OCI-LY3 (cell line): ENCODE data around the gene PCLO.

Experiments used
- H2AFZ ChIP-seq: fragments of 200-600, 300-600 bp; shearing (Covaris generic); 2 replicates; pipeline ENCODE4 v1.6.0; 2014; ENCODE audit warnings: antibody characterized with exemption, low read depth, low read length
- H3K27ac ChIP-seq: fragments of 200-600, 300-600 bp; sonication (generic); 2 replicates; pipeline ENCODE4 v1.5.1; 2014; ENCODE audit warnings: mild to moderate bottlenecking, low read length, moderate library complexity, mixed read lengths
- H3K27me3 ChIP-seq: fragments of 200-600, 300-600 bp; sonication (generic); 2 replicates; pipeline ENCODE4 v1.6.1; 2014; ENCODE audit warnings: low read depth, low read length, mixed read lengths
- H3K36me3 ChIP-seq: fragments of 200-600, 300-600 bp; sonication (generic); replicated peaks from 2 replicates; pipeline ENCODE3; 2014; ENCODE audit warnings: low read depth, low read length, mixed read lengths
- H3K4me1 ChIP-seq: fragments of 300-600, 200-600 bp; sonication (generic); 2 replicates; pipeline ENCODE4 v1.6.1; 2014; ENCODE audit warnings: low read length, mixed read lengths
- H3K4me2 ChIP-seq: fragments of 200-600, 300-600 bp; sonication (generic); 2 replicates; pipeline ENCODE4 v1.6.1; 2014; ENCODE audit warnings: low read length, mixed read lengths
- H3K4me3 ChIP-seq: fragments of 300-600, 200-600 bp; sonication (generic); 2 replicates; pipeline ENCODE4 v1.5.1; 2014; ENCODE audit warnings: antibody characterized with exemption, mild to moderate bottlenecking, low read length, moderate library complexity
- H3K79me2 ChIP-seq: fragments of 300-600, 200-600 bp; shearing (Covaris generic); 2 replicates; pipeline ENCODE4 v1.6.1; 2014; ENCODE audit warnings: mild to moderate bottlenecking, low read length, mixed read lengths
- H3K9ac ChIP-seq: fragments of 300-600, 200-600 bp; shearing (Covaris generic); 2 replicates; pipeline ENCODE4 v1.6.0; 2014; ENCODE audit warnings: mild to moderate bottlenecking, low read length, moderate library complexity
- H3K9me3 ChIP-seq: fragments of 200-600, 300-600 bp; shearing (Covaris generic); 2 replicates; pipeline ENCODE4 v1.6.1; 2014; ENCODE audit warnings: low read length, mixed read lengths; ENCODE audit not compliant: insufficient read depth
- H4K20me1 ChIP-seq: fragments of 200-600, 300-600 bp; sonication (generic); 2 replicates; pipeline ENCODE4 v1.6.1; 2016; ENCODE audit warnings: low read length, mixed read lengths; ENCODE audit not compliant: insufficient read depth
- EZH2phosphoT487 ChIP-seq: fragments of 200-600 bp; shearing (Covaris generic); IDR thresholded peaks from 2 replicates; pipeline ENCODE4 v1.6.1; 2018; ENCODE audit warnings: antibody characterized with exemption, mixed run types, low read depth
- TF ChIP-seq, protein P1 (sequence below): fragments of 200-600, 300-600 bp; sonication (generic); IDR thresholded peaks from 2 replicates; pipeline ENCODE4 v1.5.1; 2014; ENCODE audit warnings: antibody characterized with exemption, low read length, low read depth

Gene PCLO

DNA sequence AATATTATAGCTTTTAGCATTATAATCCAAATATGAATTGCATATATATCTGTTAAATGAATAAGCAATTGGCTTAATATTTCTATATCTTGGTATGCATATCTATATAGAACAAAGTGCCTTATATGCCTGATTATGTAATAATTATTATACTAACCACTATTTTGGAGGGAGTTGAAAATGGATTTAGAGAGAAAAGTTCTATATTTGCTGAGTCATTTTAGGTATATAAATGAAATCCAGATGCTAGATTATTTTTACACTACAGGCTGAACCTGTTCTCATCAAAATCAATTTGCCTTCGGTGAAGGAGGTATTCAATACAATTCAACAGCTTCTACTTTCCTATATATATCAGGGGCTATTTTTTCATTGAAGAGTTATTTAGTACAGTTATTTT lies 276.4 kb downstream of the PCLO start:
- Histone ChIP-seq H3K4me2 (no peak overlapping the region), H3K27me3 (no peaks in the 10 kb centered on the region), H3K9me3 (no peaks in the 10 kb centered on the region), H3K9ac (no peak overlapping the region), H4K20me1 (no peaks in the 10 kb centered on the region), H3K4me3 (no peak overlapping the region), H3K4me1 (no peaks in the 10 kb centered on the region), H2AFZ (no peak overlapping the region), H3K36me3 (no peaks in the 10 kb centered on the region), H3K79me2 (no peaks in the 10 kb centered on the region), H3K27ac (no peak overlapping the region)
- TF ChIP-seq EZH2phosphoT487: no peak
- TF ChIP-seq, protein P1, sequence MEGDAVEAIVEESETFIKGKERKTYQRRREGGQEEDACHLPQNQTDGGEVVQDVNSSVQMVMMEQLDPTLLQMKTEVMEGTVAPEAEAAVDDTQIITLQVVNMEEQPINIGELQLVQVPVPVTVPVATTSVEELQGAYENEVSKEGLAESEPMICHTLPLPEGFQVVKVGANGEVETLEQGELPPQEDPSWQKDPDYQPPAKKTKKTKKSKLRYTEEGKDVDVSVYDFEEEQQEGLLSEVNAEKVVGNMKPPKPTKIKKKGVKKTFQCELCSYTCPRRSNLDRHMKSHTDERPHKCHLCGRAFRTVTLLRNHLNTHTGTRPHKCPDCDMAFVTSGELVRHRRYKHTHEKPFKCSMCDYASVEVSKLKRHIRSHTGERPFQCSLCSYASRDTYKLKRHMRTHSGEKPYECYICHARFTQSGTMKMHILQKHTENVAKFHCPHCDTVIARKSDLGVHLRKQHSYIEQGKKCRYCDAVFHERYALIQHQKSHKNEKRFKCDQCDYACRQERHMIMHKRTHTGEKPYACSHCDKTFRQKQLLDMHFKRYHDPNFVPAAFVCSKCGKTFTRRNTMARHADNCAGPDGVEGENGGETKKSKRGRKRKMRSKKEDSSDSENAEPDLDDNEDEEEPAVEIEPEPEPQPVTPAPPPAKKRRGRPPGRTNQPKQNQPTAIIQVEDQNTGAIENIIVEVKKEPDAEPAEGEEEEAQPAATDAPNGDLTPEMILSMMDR: no peak

GRCh38 chr7:82865856-82866255 lies 296.8 kb downstream of the PCLO start:
- TF ChIP-seq, protein P1: no peak
- no peak for TF ChIP-seq EZH2phosphoT487
- Histone ChIP-seq H3K4me2 (no peak overlapping the region), H3K36me3 (no peaks in the 10 kb centered on the region), H3K4me1 (no peaks in the 10 kb centered on the region), H3K27ac (no peak overlapping the region), H3K4me3 (no peak overlapping the region), H2AFZ (no peak overlapping the region), H3K9me3 (no peaks in the 10 kb centered on the region), H4K20me1 (no peaks in the 10 kb centered on the region), H3K79me2 (no peaks in the 10 kb centered on the region), H3K27me3 (no peaks in the 10 kb centered on the region), H3K9ac (no peak overlapping the region)

- Histone ChIP-seq H3K36me3 (no peaks in the 10 kb centered on the region), H3K9ac (no peak overlapping the region), H3K9me3 (no peaks in the 10 kb centered on the region), H2AFZ (no peak overlapping the region), H4K20me1 (no peaks in the 10 kb centered on the region), H3K79me2 (no peaks in the 10 kb centered on the region), H3K27me3 (no peaks in the 10 kb centered on the region), H3K27ac (no peak overlapping the region), H3K4me1 (no peaks in the 10 kb centered on the region), H3K4me2 (no peak overlapping the region), H3K4me3 (no peak overlapping the region)
- TF ChIP-seq, protein P1: no peak
- TF ChIP-seq EZH2phosphoT487: no peak
These were observed 303.4 kb downstream of the PCLO start for GRCh38 chr7:82859106-82859850.

DNA sequence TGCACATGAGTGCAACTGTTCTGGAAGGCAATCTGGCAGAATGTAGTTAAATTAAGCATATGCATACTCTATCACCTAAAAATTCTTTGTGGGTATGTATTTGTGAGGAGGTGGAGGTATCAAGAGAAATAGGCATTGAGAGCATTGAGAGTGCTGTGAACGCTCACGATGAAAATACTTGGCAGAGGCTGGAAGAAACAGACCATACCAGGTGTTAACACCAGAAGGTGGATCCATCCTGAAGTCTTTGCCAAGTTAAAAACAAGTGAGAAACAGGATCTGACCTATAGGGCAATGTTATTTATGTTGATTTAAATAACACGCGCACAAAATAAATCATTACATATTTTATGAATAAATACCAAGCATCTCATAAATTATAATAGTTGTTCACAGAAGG lies 311.6 kb downstream of the PCLO start:
- TF ChIP-seq EZH2phosphoT487: no peak
- TF ChIP-seq, protein P1: no peak
- no peaks in the 10 kb centered on the region for H3K9me3 ChIP-seq
- H2AFZ ChIP-seq: no peak overlapping the region
- H3K27me3 ChIP-seq: no peaks in the 10 kb centered on the region
- H3K4me3 ChIP-seq: no peak overlapping the region
- H3K79me2 ChIP-seq: no peaks in the 10 kb centered on the region
- no peaks in the 10 kb centered on the region for H3K4me1 ChIP-seq
- no peak overlapping the region for H3K27ac ChIP-seq
- H3K4me2 ChIP-seq: no peak overlapping the region
- H3K9ac ChIP-seq: no peak overlapping the region
- no peaks in the 10 kb centered on the region for H3K36me3 ChIP-seq
- H4K20me1 ChIP-seq: no peaks in the 10 kb centered on the region
